Measurements from ENCODE around the gene CADM3.
A peak's percentile ranks its signal among the peaks of the same experiment; 100 is the strongest.

CADM3 gene

GRCh38 chr1:159204161-159205141, 33.0 kb downstream of the CADM3 start, which contains the start of gene ACKR1:
Gene ACKR1 (plus strand): TSS chr1:159204875. CDS start chr1:159204960, 85 bp downstream.
- Histone ChIP-seq H3K18ac (ENCODE audit: low read length) (no peak within 1 kb of the TSS), H3K4ac (ENCODE audit: low read depth, low read length) (no peak within 1 kb of the TSS), H2AK5ac (ENCODE audit: low read length) (no peak within 1 kb of the TSS), H3K4me1 (ENCODE audit: control insufficient read depth, low read depth, low read length) (peaks cover 1% of the 10 kb centered on the region), H3K36me3 (ENCODE audit: control insufficient read depth, insufficient read depth, low read length) (no peaks in the 10 kb centered on the region), H3K79me1 (ENCODE audit: low read length) (no peaks in the 10 kb centered on the region), H4K5ac (ENCODE audit: low read length) (no peak within 1 kb of the TSS), H2BK120ac (ENCODE audit: low read depth, low read length) (no peak within 1 kb of the TSS), H3K27ac (ENCODE audit: low read depth, low read length) (no peak within 1 kb of the TSS), H3K4me2 (ENCODE audit: low read length) (no peak within 1 kb of the TSS), H3K4me3 (ENCODE audit: low read length) (no peak within 1 kb of the TSS), H3K23ac (ENCODE audit: low read length) (no peak within 1 kb of the TSS), H2BK5ac (ENCODE audit: low read length) (no peak within 1 kb of the TSS), H3K9ac (ENCODE audit: low read length) (no peak within 1 kb of the TSS), H2BK15ac (replicated peaks; ENCODE audit: low read depth) (no peak within 1 kb of the TSS), H3K27me3 (ENCODE audit: insufficient read depth, low read length, poor library complexity) (no peaks in the 10 kb centered on the region), H4K8ac (ENCODE audit: low read depth, low read length) (no peak within 1 kb of the TSS), H3K79me2 (ENCODE audit: control insufficient read depth, insufficient read depth, low read length) (no peaks in the 10 kb centered on the region), H3K56ac (ENCODE audit: low read length) (no peak within 1 kb of the TSS)
- no CpG with 5 or more reads among the region's 13 CpGs for WGBS (ENCODE audit: extremely low coverage, insufficient coverage, low lambda C conversion rate)
- DNase-seq, result no peak

GRCh38 chr1:159205225-159205624, 33.8 kb downstream of the CADM3 start:
- Histone ChIP-seq H3K4ac (ENCODE audit: low read depth, low read length) (no peak overlapping the region), H2BK120ac (ENCODE audit: low read depth, low read length) (no peak overlapping the region), H2BK15ac (replicated peaks; ENCODE audit: low read depth) (no peak overlapping the region), H2BK5ac (ENCODE audit: low read length) (no peak overlapping the region), H3K4me2 (ENCODE audit: low read length) (no peak overlapping the region), H3K27me3 (ENCODE audit: insufficient read depth, low read length, poor library complexity) (no peaks in the 10 kb centered on the region), H3K23ac (ENCODE audit: low read length) (no peak overlapping the region), H3K4me3 (ENCODE audit: low read length) (no peak overlapping the region), H4K5ac (ENCODE audit: low read length) (no peak overlapping the region), H3K18ac (ENCODE audit: low read length) (no peak overlapping the region), H3K56ac (ENCODE audit: low read length) (no peak overlapping the region), H3K79me2 (ENCODE audit: control insufficient read depth, insufficient read depth, low read length) (no peaks in the 10 kb centered on the region), H4K8ac (ENCODE audit: low read depth, low read length) (no peak overlapping the region), H3K79me1 (ENCODE audit: low read length) (no peaks in the 10 kb centered on the region), H3K36me3 (ENCODE audit: control insufficient read depth, insufficient read depth, low read length) (no peaks in the 10 kb centered on the region), H3K4me1 (ENCODE audit: control insufficient read depth, low read depth, low read length) (peaks cover 1% of the 10 kb centered on the region), H3K9ac (ENCODE audit: low read length) (no peak overlapping the region), H3K27ac (ENCODE audit: low read depth, low read length) (no peak overlapping the region), H2AK5ac (ENCODE audit: low read length) (no peak overlapping the region)
- no CpG with 5 or more reads among the region's 6 CpGs for WGBS (ENCODE audit: extremely low coverage, insufficient coverage, low lambda C conversion rate)
- DNase-seq, result peak; percentile 68

GRCh38 chr1:159206110-159206509, 34.7 kb downstream of the CADM3 start:
- Histone ChIP-seq H3K4ac (ENCODE audit: low read depth, low read length) (no peak overlapping the region), H2AK5ac (ENCODE audit: low read length) (no peak overlapping the region), H3K56ac (ENCODE audit: low read length) (no peak overlapping the region), H3K36me3 (ENCODE audit: control insufficient read depth, insufficient read depth, low read length) (no peaks in the 10 kb centered on the region), H3K9ac (ENCODE audit: low read length) (no peak overlapping the region), H3K4me1 (ENCODE audit: control insufficient read depth, low read depth, low read length) (peaks cover 1% of the 10 kb centered on the region), H3K4me3 (ENCODE audit: low read length) (no peak overlapping the region), H2BK120ac (ENCODE audit: low read depth, low read length) (no peak overlapping the region), H4K5ac (ENCODE audit: low read length) (no peak overlapping the region), H2BK5ac (ENCODE audit: low read length) (no peak overlapping the region), H3K79me1 (ENCODE audit: low read length) (no peaks in the 10 kb centered on the region), H3K27me3 (ENCODE audit: insufficient read depth, low read length, poor library complexity) (no peaks in the 10 kb centered on the region), H3K4me2 (ENCODE audit: low read length) (no peak overlapping the region), H3K27ac (ENCODE audit: low read depth, low read length) (no peak overlapping the region), H3K23ac (ENCODE audit: low read length) (no peak overlapping the region), H4K8ac (ENCODE audit: low read depth, low read length) (no peak overlapping the region), H3K79me2 (ENCODE audit: control insufficient read depth, insufficient read depth, low read length) (no peaks in the 10 kb centered on the region), H2BK15ac (replicated peaks; ENCODE audit: low read depth) (no peak overlapping the region), H3K18ac (ENCODE audit: low read length) (no peak overlapping the region)
- no peak for DNase-seq
- WGBS (ENCODE audit: extremely low coverage, insufficient coverage, low lambda C conversion rate), result no CpG with 5 or more reads among the region's 4 CpGs

- Histone ChIP-seq H3K79me2 (ENCODE audit: control insufficient read depth, insufficient read depth, low read length) (no peaks in the 10 kb centered on the region), H4K8ac (ENCODE audit: low read depth, low read length) (no peak overlapping the region), H2BK15ac (replicated peaks; ENCODE audit: low read depth) (no peak overlapping the region), H3K4me2 (ENCODE audit: low read length) (no peak overlapping the region), H3K4me3 (ENCODE audit: low read length) (no peak overlapping the region), H3K9ac (ENCODE audit: low read length) (no peak overlapping the region), H2AK5ac (ENCODE audit: low read length) (no peak overlapping the region), H3K27me3 (ENCODE audit: insufficient read depth, low read length, poor library complexity) (no peaks in the 10 kb centered on the region), H2BK5ac (ENCODE audit: low read length) (no peak overlapping the region), H2BK120ac (ENCODE audit: low read depth, low read length) (no peak overlapping the region), H3K18ac (ENCODE audit: low read length) (no peak overlapping the region), H3K79me1 (ENCODE audit: low read length) (no peaks in the 10 kb centered on the region), H3K56ac (ENCODE audit: low read length) (no peak overlapping the region), H3K23ac (ENCODE audit: low read length) (no peak overlapping the region), H3K36me3 (ENCODE audit: control insufficient read depth, insufficient read depth, low read length) (no peaks in the 10 kb centered on the region), H4K5ac (ENCODE audit: low read length) (no peak overlapping the region), H3K27ac (ENCODE audit: low read depth, low read length) (no peak overlapping the region), H3K4me1 (ENCODE audit: control insufficient read depth, low read depth, low read length) (peaks cover 1% of the 10 kb centered on the region), H3K4ac (ENCODE audit: low read depth, low read length) (no peak overlapping the region)
- DNase-seq, result no peak
- no CpG with 5 or more reads among the region's 5 CpGs for WGBS (ENCODE audit: extremely low coverage, insufficient coverage, low lambda C conversion rate)
Observed at GRCh38 chr1:159207080-159207479, 35.7 kb downstream of the CADM3 start.

GRCh38 chr1:159207774-159208173, 36.4 kb downstream of the CADM3 start:
- Histone ChIP-seq H3K56ac (ENCODE audit: low read length) (no peak overlapping the region), H3K18ac (ENCODE audit: low read length) (no peak overlapping the region), H3K27ac (ENCODE audit: low read depth, low read length) (no peak overlapping the region), H3K4ac (ENCODE audit: low read depth, low read length) (no peak overlapping the region), H2BK120ac (ENCODE audit: low read depth, low read length) (no peak overlapping the region), H3K23ac (ENCODE audit: low read length) (no peak overlapping the region), H3K4me3 (ENCODE audit: low read length) (no peak overlapping the region), H3K4me1 (ENCODE audit: control insufficient read depth, low read depth, low read length) (peaks cover 1% of the 10 kb centered on the region), H2BK15ac (replicated peaks; ENCODE audit: low read depth) (no peak overlapping the region), H3K27me3 (ENCODE audit: insufficient read depth, low read length, poor library complexity) (no peaks in the 10 kb centered on the region), H3K9ac (ENCODE audit: low read length) (no peak overlapping the region), H3K79me2 (ENCODE audit: control insufficient read depth, insufficient read depth, low read length) (no peaks in the 10 kb centered on the region), H2AK5ac (ENCODE audit: low read length) (no peak overlapping the region), H2BK5ac (ENCODE audit: low read length) (no peak overlapping the region), H4K8ac (ENCODE audit: low read depth, low read length) (no peak overlapping the region), H3K4me2 (ENCODE audit: low read length) (no peak overlapping the region), H3K79me1 (ENCODE audit: low read length) (no peaks in the 10 kb centered on the region), H4K5ac (ENCODE audit: low read length) (no peak overlapping the region), H3K36me3 (ENCODE audit: control insufficient read depth, insufficient read depth, low read length) (no peaks in the 10 kb centered on the region)
- peak; percentile 32 for DNase-seq
- WGBS (ENCODE audit: extremely low coverage, insufficient coverage, low lambda C conversion rate), result no CpG with 5 or more reads among the region's 8 CpGs
